ENCODE data around the gene ISG20.

ISG20 gene

GRCh38 chr15:88681610-88682221 lies 42.9 kb downstream of the ISG20 start:
- Histone ChIP-seq H3K4me3 (ENCODE audit: low read length) (no peak overlapping the region), H3K36me3 (ENCODE audit: insufficient read depth, low read length) (no peaks in the 10 kb centered on the region), H3K4me1 (ENCODE audit: insufficient read depth, low read length) (no peaks in the 10 kb centered on the region), H3K9me3 (ENCODE audit: low read length) (no peaks in the 10 kb centered on the region), H2AFZ (ENCODE audit: low read depth, low read length) (no peak overlapping the region), H3K27me3 (ENCODE audit: insufficient read depth, low read length) (peaks cover 7% of the 10 kb centered on the region)

- H3K27me3 ChIP-seq (ENCODE audit: insufficient read depth, low read length), result peaks cover 7% of the 10 kb centered on the region
- H3K4me3 ChIP-seq (ENCODE audit: low read length), result no peak overlapping the region
- H2AFZ ChIP-seq (ENCODE audit: low read depth, low read length), result no peak overlapping the region
- H3K4me1 ChIP-seq (ENCODE audit: insufficient read depth, low read length), result no peaks in the 10 kb centered on the region
- no peaks in the 10 kb centered on the region for H3K36me3 ChIP-seq (ENCODE audit: insufficient read depth, low read length)
- no peaks in the 10 kb centered on the region for H3K9me3 ChIP-seq (ENCODE audit: low read length)
Measured at GRCh38 chr15:88684345-88684744, 45.5 kb downstream of the ISG20 start.

GRCh38 chr15:88686166-88686565 lies 47.4 kb downstream of the ISG20 start:
- Histone ChIP-seq H3K4me3 (ENCODE audit: low read length) (no peak overlapping the region), H3K27me3 (ENCODE audit: insufficient read depth, low read length) (peaks cover 7% of the 10 kb centered on the region), H3K4me1 (ENCODE audit: insufficient read depth, low read length) (no peaks in the 10 kb centered on the region), H2AFZ (ENCODE audit: low read depth, low read length) (no peak overlapping the region), H3K36me3 (ENCODE audit: insufficient read depth, low read length) (no peaks in the 10 kb centered on the region), H3K9me3 (ENCODE audit: low read length) (no peaks in the 10 kb centered on the region)

GRCh38 chr15:88688394-88688933 lies 49.6 kb downstream of the ISG20 start:
- Histone ChIP-seq H3K4me1 (ENCODE audit: insufficient read depth, low read length) (no peaks in the 10 kb centered on the region), H3K27me3 (ENCODE audit: insufficient read depth, low read length) (peaks cover 7% of the 10 kb centered on the region), H2AFZ (ENCODE audit: low read depth, low read length) (no peak overlapping the region), H3K9me3 (ENCODE audit: low read length) (no peaks in the 10 kb centered on the region), H3K4me3 (ENCODE audit: low read length) (no peak overlapping the region), H3K36me3 (ENCODE audit: insufficient read depth, low read length) (no peaks in the 10 kb centered on the region)

GRCh38 chr15:88690331-88690730 lies 51.5 kb downstream of the ISG20 start:
- Histone ChIP-seq H2AFZ (ENCODE audit: low read depth, low read length) (no peak overlapping the region), H3K4me1 (ENCODE audit: insufficient read depth, low read length) (no peaks in the 10 kb centered on the region), H3K27me3 (ENCODE audit: insufficient read depth, low read length) (peaks cover under 1% of the 10 kb centered on the region), H3K9me3 (ENCODE audit: low read length) (no peaks in the 10 kb centered on the region), H3K4me3 (ENCODE audit: low read length) (no peak overlapping the region), H3K36me3 (ENCODE audit: insufficient read depth, low read length) (no peaks in the 10 kb centered on the region)

- Histone ChIP-seq H3K9me3 (ENCODE audit: low read length) (no peaks in the 10 kb centered on the region), H2AFZ (ENCODE audit: low read depth, low read length) (no peak overlapping the region), H3K4me1 (ENCODE audit: insufficient read depth, low read length) (no peaks in the 10 kb centered on the region), H3K4me3 (ENCODE audit: low read length) (no peak overlapping the region), H3K27me3 (ENCODE audit: insufficient read depth, low read length) (no peaks in the 10 kb centered on the region), H3K36me3 (ENCODE audit: insufficient read depth, low read length) (no peaks in the 10 kb centered on the region)
Measured at GRCh38 chr15:88693191-88693590, 54.4 kb downstream of the ISG20 start.

- no peaks in the 10 kb centered on the region for H3K36me3 ChIP-seq (ENCODE audit: insufficient read depth, low read length)
Measured at GRCh38 chr15:88695101-88695500, 56.3 kb downstream of the ISG20 start.

GRCh38 chr15:88695691-88696251 lies 57.0 kb downstream of the ISG20 start:
- no peaks in the 10 kb centered on the region for H3K36me3 ChIP-seq (ENCODE audit: insufficient read depth, low read length)
- H3K27me3 ChIP-seq (ENCODE audit: insufficient read depth, low read length), result peaks cover 11% of the 10 kb centered on the region
- H3K4me3 ChIP-seq (ENCODE audit: low read length), result no peak overlapping the region
- H2AFZ ChIP-seq (ENCODE audit: low read depth, low read length), result no peak overlapping the region
- no peaks in the 10 kb centered on the region for H3K4me1 ChIP-seq (ENCODE audit: insufficient read depth, low read length)
- no peaks in the 10 kb centered on the region for H3K9me3 ChIP-seq (ENCODE audit: low read length)

More at GRCh38 chr15:88695101-88695500, 56.3 kb downstream of the ISG20 start:
- H2AFZ ChIP-seq (ENCODE audit: low read depth, low read length), result no peak overlapping the region
- no peak overlapping the region for H3K4me3 ChIP-seq (ENCODE audit: low read length)
- H3K4me1 ChIP-seq (ENCODE audit: insufficient read depth, low read length), result no peaks in the 10 kb centered on the region
- H3K27me3 ChIP-seq (ENCODE audit: insufficient read depth, low read length), result peaks cover 11% of the 10 kb centered on the region
- no peaks in the 10 kb centered on the region for H3K9me3 ChIP-seq (ENCODE audit: low read length)

GRCh38 chr15:88696254-88696653 lies 57.4 kb downstream of the ISG20 start:
- Histone ChIP-seq H2AFZ (ENCODE audit: low read depth, low read length) (no peak overlapping the region), H3K27me3 (ENCODE audit: insufficient read depth, low read length) (peaks cover 11% of the 10 kb centered on the region), H3K4me1 (ENCODE audit: insufficient read depth, low read length) (no peaks in the 10 kb centered on the region), H3K36me3 (ENCODE audit: insufficient read depth, low read length) (no peaks in the 10 kb centered on the region), H3K9me3 (ENCODE audit: low read length) (no peaks in the 10 kb centered on the region), H3K4me3 (ENCODE audit: low read length) (no peak overlapping the region)

GRCh38 chr15:88697276-88697675 lies 58.5 kb downstream of the ISG20 start:
- Histone ChIP-seq H3K4me3 (ENCODE audit: low read length) (no peak overlapping the region), H3K4me1 (ENCODE audit: insufficient read depth, low read length) (no peaks in the 10 kb centered on the region), H2AFZ (ENCODE audit: low read depth, low read length) (no peak overlapping the region), H3K9me3 (ENCODE audit: low read length) (no peaks in the 10 kb centered on the region), H3K36me3 (ENCODE audit: insufficient read depth, low read length) (no peaks in the 10 kb centered on the region), H3K27me3 (ENCODE audit: insufficient read depth, low read length) (peaks cover 11% of the 10 kb centered on the region)

- Histone ChIP-seq H3K27me3 (ENCODE audit: insufficient read depth, low read length) (peaks cover 27% of the 10 kb centered on the region), H3K4me3 (ENCODE audit: low read length) (no peak overlapping the region), H3K9me3 (ENCODE audit: low read length) (peaks cover 2% of the 10 kb centered on the region)
Measured at GRCh38 chr15:88699861-88700260, 61.0 kb downstream of the ISG20 start.

GRCh38 chr15:88700716-88701115 lies 61.9 kb downstream of the ISG20 start:
- Histone ChIP-seq H3K4me1 (ENCODE audit: insufficient read depth, low read length) (no peaks in the 10 kb centered on the region), H3K9me3 (ENCODE audit: low read length) (peaks cover 2% of the 10 kb centered on the region), H3K27me3 (ENCODE audit: insufficient read depth, low read length) (peaks cover 35% of the 10 kb centered on the region), H2AFZ (ENCODE audit: low read depth, low read length) (no peak overlapping the region), H3K4me3 (ENCODE audit: low read length) (no peak overlapping the region), H3K36me3 (ENCODE audit: insufficient read depth, low read length) (no peaks in the 10 kb centered on the region)

More at GRCh38 chr15:88699861-88700260, 61.0 kb downstream of the ISG20 start:
- Histone ChIP-seq H2AFZ (ENCODE audit: low read depth, low read length) (no peak overlapping the region), H3K4me1 (ENCODE audit: insufficient read depth, low read length) (no peaks in the 10 kb centered on the region), H3K36me3 (ENCODE audit: insufficient read depth, low read length) (no peaks in the 10 kb centered on the region)

- no peaks in the 10 kb centered on the region for H3K4me1 ChIP-seq (ENCODE audit: insufficient read depth, low read length)
- no peak overlapping the region for H3K4me3 ChIP-seq (ENCODE audit: low read length)
- no peaks in the 10 kb centered on the region for H3K36me3 ChIP-seq (ENCODE audit: insufficient read depth, low read length)
- H3K9me3 ChIP-seq (ENCODE audit: low read length), result peaks cover 2% of the 10 kb centered on the region
- peaks cover 43% of the 10 kb centered on the region for H3K27me3 ChIP-seq (ENCODE audit: insufficient read depth, low read length)
- H2AFZ ChIP-seq (ENCODE audit: low read depth, low read length), result no peak overlapping the region
Measured at GRCh38 chr15:88701561-88702095, 62.8 kb downstream of the ISG20 start.
